HFFc6 (cell line): ENCODE data around the gene NLRP8. TPM values are rescaled to one million over a fixed set of nuclear protein-coding genes. Genes with fewer than 3 reads are reported as not detected.

Experiments used
- DNase-seq: peaks from one replicate; pipeline ENCODE4 v3.0.0-alpha.2; 2018
- H3K27ac Mint-ChIP-seq: 2 replicates; pipeline ENCODE4 v1.8.0; 2020; ENCODE audit warnings: mild to moderate bottlenecking, mixed read lengths
- H3K27me3 Mint-ChIP-seq: 2 replicates; pipeline ENCODE4 v1.8.0; 2021; ENCODE audit warnings: mild to moderate bottlenecking, moderate library complexity, mixed read lengths; ENCODE audit not compliant: insufficient read depth
- H3K36me3 Mint-ChIP-seq: 2 replicates; pipeline ENCODE4 v1.8.0; 2021; ENCODE audit warnings: low read depth, mixed read lengths
- H3K4me1 Mint-ChIP-seq: 2 replicates; pipeline ENCODE4 v1.8.0; 2020; ENCODE audit warnings: low read depth, mixed read lengths
- H3K4me3 Mint-ChIP-seq: 2 replicates; pipeline ENCODE4 v1.8.0; 2020; ENCODE audit warnings: mild to moderate bottlenecking, moderate library complexity, mixed read lengths
- H3K9me3 Mint-ChIP-seq: 2 replicates; pipeline ENCODE4 v1.8.0; 2020; ENCODE audit warnings: mild to moderate bottlenecking, mixed read lengths
- long read RNA-seq: library from polyadenylated mRNA; unstranded; transcript quantifications from one replicate; pipeline ENCODE4 v2.0.0, GENCODE V29; 2019
- total RNA-seq, 6 experiments: library from RNA; stranded (reverse); fragmentation: NEBNext Ultra II Directional; extraction: Animal tissue kit (Norgen Biotek cat#: 25700); gene quantifications; 2 replicates in 1 of 6; 3 replicates in 5 of 6; pipeline ENCODE4 v1.2.3, GENCODE V29; 2021
- TF ChIP-seq, protein P1 (sequence below): fragments of 200-600 bp; sonication (generic); IDR thresholded peaks from 2 replicates; pipeline ENCODE4 v1.5.0; 2021; ENCODE audit warnings: antibody characterized with exemption, mild to moderate bottlenecking

The NLRP8 gene
- not detected for total RNA-seq
- long read RNA-seq: 0 reads

DNA sequence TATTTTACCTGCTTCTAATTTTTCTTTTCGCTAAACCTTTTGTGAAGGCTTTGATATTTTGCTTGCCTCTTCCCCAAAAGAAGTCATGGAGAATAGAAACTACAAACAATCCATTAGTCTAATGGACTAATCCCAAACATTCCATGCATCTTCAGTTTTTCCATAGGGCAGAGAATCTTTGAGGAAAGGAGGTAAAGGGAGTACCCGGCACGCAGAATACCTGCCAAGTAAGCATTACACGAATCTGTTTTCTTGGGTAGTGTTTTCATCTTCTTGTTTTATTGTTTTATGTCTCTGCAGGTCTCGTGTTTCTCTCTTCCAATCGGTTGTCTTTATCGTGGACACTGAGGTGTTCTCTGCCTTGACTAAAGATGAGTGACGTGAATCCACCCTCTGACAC, at the start of gene NLRP8:
NLRP8 (plus strand) TSS at position 301 of the 400 bp plus-strand sequence.
- H3K9me3 Mint-ChIP-seq: peaks cover 65% of the 10 kb centered on the region
- no peak for DNase-seq
- no peaks in the 10 kb centered on the region for H3K27me3 Mint-ChIP-seq
- no peaks in the 10 kb centered on the region; the same call in 1 of the 2 replicates for H3K36me3 Mint-ChIP-seq
- H3K4me3 Mint-ChIP-seq: no peak within 1 kb of the TSS
- H3K27ac Mint-ChIP-seq: no peak within 1 kb of the TSS
- H3K4me1 Mint-ChIP-seq: no peaks in the 10 kb centered on the region
- TF ChIP-seq, protein P1, sequence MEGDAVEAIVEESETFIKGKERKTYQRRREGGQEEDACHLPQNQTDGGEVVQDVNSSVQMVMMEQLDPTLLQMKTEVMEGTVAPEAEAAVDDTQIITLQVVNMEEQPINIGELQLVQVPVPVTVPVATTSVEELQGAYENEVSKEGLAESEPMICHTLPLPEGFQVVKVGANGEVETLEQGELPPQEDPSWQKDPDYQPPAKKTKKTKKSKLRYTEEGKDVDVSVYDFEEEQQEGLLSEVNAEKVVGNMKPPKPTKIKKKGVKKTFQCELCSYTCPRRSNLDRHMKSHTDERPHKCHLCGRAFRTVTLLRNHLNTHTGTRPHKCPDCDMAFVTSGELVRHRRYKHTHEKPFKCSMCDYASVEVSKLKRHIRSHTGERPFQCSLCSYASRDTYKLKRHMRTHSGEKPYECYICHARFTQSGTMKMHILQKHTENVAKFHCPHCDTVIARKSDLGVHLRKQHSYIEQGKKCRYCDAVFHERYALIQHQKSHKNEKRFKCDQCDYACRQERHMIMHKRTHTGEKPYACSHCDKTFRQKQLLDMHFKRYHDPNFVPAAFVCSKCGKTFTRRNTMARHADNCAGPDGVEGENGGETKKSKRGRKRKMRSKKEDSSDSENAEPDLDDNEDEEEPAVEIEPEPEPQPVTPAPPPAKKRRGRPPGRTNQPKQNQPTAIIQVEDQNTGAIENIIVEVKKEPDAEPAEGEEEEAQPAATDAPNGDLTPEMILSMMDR: no peak

DNA sequence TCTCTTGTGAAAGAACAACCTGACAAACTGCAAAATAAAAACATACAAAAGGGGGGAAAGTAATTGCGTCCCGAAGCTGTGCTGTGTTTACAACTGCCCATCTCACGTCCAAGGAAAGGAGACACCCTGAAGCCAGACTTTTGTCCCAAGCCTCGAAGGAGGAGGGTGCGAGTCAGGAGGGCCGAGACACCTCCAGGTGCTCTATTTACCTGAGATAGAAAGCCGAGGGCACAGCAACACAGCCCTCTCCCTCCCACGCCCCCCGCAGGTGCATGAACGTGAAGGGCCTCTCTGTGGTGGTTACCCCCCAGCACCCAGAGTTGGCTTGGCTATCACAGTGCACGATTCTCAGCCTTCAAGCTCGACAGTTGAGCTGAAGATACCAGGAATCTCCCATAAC, 48.7 kb upstream of the NLRP8 start:
- Mint-ChIP-seq H3K27ac (no peak overlapping the region), H3K27me3 (no peaks in the 10 kb centered on the region; the same call in 1 of the 2 replicates), H3K4me1 (no peaks in the 10 kb centered on the region), H3K9me3 (peaks cover 61% of the 10 kb centered on the region), H3K4me3 (no peak overlapping the region), H3K36me3 (no peaks in the 10 kb centered on the region)
- TF ChIP-seq, protein P1: no peak
- no peak for DNase-seq

DNA sequence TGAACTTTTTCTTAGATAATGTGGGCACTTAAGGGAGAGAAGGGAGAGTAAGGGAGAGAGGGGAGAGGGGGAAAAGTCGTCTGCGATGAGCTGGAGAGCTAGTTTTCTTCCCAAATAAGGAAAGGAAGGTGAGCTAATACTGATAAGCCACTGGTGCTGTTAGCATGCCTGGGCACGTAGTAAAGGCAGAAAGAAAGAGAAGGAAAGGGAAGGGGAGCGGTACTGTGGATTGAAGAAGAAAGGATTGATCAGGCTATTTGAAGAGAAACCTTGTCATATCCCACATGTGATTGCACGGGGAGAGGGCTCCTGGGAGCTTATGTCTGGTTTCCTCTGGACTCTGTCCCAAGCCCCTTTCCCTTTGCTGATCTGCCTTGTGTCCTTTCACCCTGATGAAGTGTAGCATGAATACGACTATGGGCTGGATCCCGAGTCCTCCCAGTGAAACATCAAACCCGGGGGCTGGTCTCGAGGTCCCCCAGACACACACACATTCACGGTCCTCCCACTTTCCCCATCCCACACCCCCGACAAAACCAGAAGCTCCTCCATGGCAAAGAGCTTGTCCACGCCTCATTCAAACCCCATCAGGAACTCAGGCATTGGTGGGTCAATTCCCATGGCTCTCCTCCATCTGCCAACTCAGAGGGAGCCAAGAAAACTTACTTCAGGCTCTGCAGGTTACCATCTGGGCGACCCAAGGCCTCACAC, 46.1 kb upstream of the NLRP8 start:
- TF ChIP-seq, protein P1: no peak
- no peak overlapping the region for H3K4me3 Mint-ChIP-seq
- no peaks in the 10 kb centered on the region; the same call in none of the 2 replicates for H3K27me3 Mint-ChIP-seq
- H3K27ac Mint-ChIP-seq: no peak overlapping the region
- DNase-seq: no peak
- peaks cover 62% of the 10 kb centered on the region for H3K9me3 Mint-ChIP-seq
- peaks cover 3% of the 10 kb centered on the region; the same call in 1 of the 2 replicates for H3K36me3 Mint-ChIP-seq
- no peaks in the 10 kb centered on the region for H3K4me1 Mint-ChIP-seq

DNA sequence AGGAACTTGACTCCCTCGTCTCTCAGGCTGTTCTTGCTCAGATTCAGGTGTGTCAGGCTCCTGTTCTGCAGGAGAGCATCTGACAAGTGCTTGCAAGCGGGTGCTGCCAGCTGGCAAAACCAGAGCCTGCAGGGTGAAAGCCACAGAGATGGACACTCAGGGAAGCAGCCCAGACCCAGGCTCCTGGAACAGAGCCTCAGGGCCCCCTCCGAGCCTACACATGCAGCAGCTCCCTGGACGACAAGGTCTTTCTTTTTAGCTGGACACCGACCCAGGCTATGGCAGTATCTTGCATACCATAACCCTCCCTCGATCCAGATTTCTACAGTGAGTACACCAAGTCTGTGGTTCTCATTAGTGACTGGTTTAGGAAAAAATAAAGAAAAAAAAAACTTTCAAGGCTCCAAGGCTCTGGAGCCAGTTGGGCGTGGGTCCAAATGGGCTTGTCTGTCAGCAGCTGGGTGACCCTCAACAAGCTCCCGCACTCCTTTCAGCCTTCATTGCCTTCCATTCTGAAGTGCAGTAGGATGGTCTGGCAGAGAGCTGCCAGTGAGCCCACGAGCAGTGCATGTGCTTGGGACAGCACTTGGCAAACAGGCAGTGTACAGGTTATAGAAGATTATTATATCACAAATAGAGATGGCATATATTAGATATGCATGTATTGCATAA, 45.4 kb upstream of the NLRP8 start:
- Mint-ChIP-seq H3K9me3 (peaks cover 62% of the 10 kb centered on the region), H3K4me3 (no peak overlapping the region), H3K27me3 (peaks cover 3% of the 10 kb centered on the region), H3K4me1 (no peaks in the 10 kb centered on the region), H3K27ac (no peak overlapping the region), H3K36me3 (peaks cover 5% of the 10 kb centered on the region; the same call in 1 of the 2 replicates)
- TF ChIP-seq, protein P1: no peak
- no peak for DNase-seq

DNA sequence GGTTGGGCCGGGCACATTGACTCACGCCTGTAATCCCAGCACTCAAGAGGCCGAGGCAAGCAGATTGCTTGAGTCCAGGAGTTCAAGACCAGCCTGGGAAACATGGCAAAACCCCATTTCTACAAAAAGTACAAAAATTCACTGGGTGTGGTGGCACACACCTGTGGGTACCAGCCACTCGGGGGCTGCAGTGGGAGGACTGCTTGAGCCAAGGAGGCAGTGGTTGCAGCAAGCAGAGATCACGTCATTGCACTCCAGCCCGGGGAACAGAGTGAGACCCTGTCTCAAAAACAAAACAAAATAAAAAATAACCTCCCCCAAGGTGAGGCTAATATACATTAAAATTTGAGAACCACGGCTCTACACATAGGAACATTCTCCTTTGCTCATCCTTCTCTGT, 40.3 kb upstream of the NLRP8 start:
- no peak for DNase-seq
- H3K9me3 Mint-ChIP-seq: peaks cover 67% of the 10 kb centered on the region
- peaks cover 9% of the 10 kb centered on the region; the same call in 1 of the 2 replicates for H3K36me3 Mint-ChIP-seq
- no peak overlapping the region for H3K4me3 Mint-ChIP-seq
- H3K27me3 Mint-ChIP-seq: peaks cover 3% of the 10 kb centered on the region
- H3K4me1 Mint-ChIP-seq: no peaks in the 10 kb centered on the region
- no peak overlapping the region for H3K27ac Mint-ChIP-seq
- TF ChIP-seq, protein P1: no peak
